ENCODE data around the gene DNM2. TPM values are rescaled to one million over a fixed set of nuclear protein-coding genes. Genes with fewer than 3 reads are reported as not detected.

Gene DNM2
- total RNA-seq, 4 donors from 2014 or later: 135 to 322 (median 173) TPM

GRCh38 chr19:10718205-10719196 is 622 bp downstream of the DNM2 start:
- H3K27me3 ChIP-seq: no peaks in the 10 kb centered on the region
- WGBS: under 1% methylated on average over 17 of the region's 70 CpGs
- H3K27ac ChIP-seq: peak overlapping the region; percentile 93
- peak overlapping the region; percentile 92 for H3K4me3 ChIP-seq
- TF ChIP-seq CTCF (IDR thresholded peaks at IDR 0.05) (no peak), POLR2AphosphoS5 (IDR thresholded peaks at IDR 0.05) (no peak), EP300 (IDR thresholded peaks at IDR 0.05) (no peak), POLR2A (IDR thresholded peaks at IDR 0.05) (no peak)
- DNase-seq (ENCODE audit: low spot score in 2 of 2): peak; percentile 75 to 82
- H3K36me3 ChIP-seq: peaks cover under 1% of the 10 kb centered on the region
- no peaks in the 10 kb centered on the region for H3K9me3 ChIP-seq
- peaks cover 40% of the 10 kb centered on the region for H3K4me1 ChIP-seq

DNA sequence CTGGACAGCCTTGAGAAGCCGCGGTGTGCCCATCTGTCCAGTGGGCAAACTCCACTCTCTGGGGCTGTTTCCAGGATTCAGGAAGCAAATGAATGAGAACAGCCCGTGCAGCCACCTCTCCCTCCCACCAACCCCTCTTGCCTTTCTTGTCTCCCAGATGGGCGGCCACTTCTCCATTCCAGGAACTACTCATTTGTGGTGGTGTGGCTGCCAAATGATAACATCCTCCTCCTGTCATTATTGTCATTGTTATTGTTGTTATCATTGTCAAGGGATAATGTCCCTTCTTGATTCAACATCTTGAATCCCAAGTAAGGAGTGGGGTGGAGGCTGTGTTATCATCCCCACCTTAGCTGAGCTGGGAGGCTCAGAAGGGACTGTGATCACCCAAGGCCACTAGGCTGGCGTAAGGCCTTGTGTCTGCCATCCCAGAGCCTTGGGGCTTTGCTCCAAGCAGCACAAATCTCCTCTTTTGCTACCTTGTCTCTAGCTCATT is 1.6 kb downstream of the DNM2 start:
- WGBS: 35% methylated on average over 5 of the region's 5 CpGs
- Histone ChIP-seq H3K27ac (no peak overlapping the region), H3K27me3 (no peaks in the 10 kb centered on the region)

DNA sequence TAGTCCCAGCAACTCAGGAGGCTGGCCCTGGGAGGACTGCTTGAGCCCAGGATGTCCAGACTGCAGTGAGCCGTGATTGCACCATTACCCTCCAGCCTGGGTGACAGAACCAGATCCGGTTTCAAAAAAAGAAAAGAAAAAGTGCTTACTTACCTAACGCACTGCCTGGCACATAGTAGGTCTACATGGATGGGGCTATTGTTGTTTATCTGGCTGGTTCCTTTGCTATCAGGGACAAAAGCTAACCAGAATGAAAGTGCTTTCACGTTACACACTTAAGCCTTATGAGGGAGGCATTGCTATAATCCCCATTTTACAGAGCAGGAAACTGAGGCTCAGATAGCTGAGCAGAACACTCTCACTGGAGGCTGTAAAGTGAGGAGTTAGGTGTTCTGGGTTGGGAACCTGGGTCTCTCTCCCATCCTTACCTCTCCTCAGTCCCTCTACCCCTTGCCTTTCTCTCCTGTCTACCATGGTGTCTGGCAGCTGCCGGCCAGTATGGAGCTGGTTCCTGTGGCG is 2.8 kb downstream of the DNM2 start:
- Histone ChIP-seq H3K36me3 (no peaks in the 10 kb centered on the region), H3K27me3 (no peaks in the 10 kb centered on the region), H3K4me1 (peaks cover 55% of the 10 kb centered on the region), H3K9me3 (no peaks in the 10 kb centered on the region), H3K4me3 (no peak overlapping the region), H3K27ac (no peak overlapping the region)
- 84% methylated on average over 6 of the region's 6 CpGs for WGBS
- no peak for DNase-seq (ENCODE audit: low spot score in 2 of 2)
- TF ChIP-seq CTCF (IDR thresholded peaks at IDR 0.05): no peak
- no peak for TF ChIP-seq POLR2A (IDR thresholded peaks at IDR 0.05)
- TF ChIP-seq POLR2AphosphoS5 (IDR thresholded peaks at IDR 0.05): no peak
- TF ChIP-seq EP300 (IDR thresholded peaks at IDR 0.05): no peak

More for the DNA sequence above, 1.6 kb downstream of the DNM2 start:
- Histone ChIP-seq H3K4me3 (peak overlapping the region; percentile 92), H3K4me1 (peaks cover 43% of the 10 kb centered on the region), H3K36me3 (no peaks in the 10 kb centered on the region), H3K9me3 (no peaks in the 10 kb centered on the region)
- TF ChIP-seq POLR2AphosphoS5 (IDR thresholded peaks at IDR 0.05) (no peak), CTCF (IDR thresholded peaks at IDR 0.05) (no peak), POLR2A (IDR thresholded peaks at IDR 0.05) (no peak), EP300 (IDR thresholded peaks at IDR 0.05) (no peak)
- no peak for DNase-seq (ENCODE audit: low spot score in 2 of 2)

GRCh38 chr19:10723591-10723990 is 5.7 kb downstream of the DNM2 start:
- no peaks in the 10 kb centered on the region for H3K36me3 ChIP-seq
- H3K4me1 ChIP-seq: peaks cover 55% of the 10 kb centered on the region
- H3K27ac ChIP-seq: no peak overlapping the region
- no peak for DNase-seq (ENCODE audit: low spot score in 2 of 2)
- H3K9me3 ChIP-seq: no peaks in the 10 kb centered on the region
- no peak for TF ChIP-seq CTCF (IDR thresholded peaks at IDR 0.05)
- TF ChIP-seq POLR2A (IDR thresholded peaks at IDR 0.05): no peak
- TF ChIP-seq EP300 (IDR thresholded peaks at IDR 0.05): no peak
- no peak for TF ChIP-seq POLR2AphosphoS5 (IDR thresholded peaks at IDR 0.05)
- no peak overlapping the region for H3K4me3 ChIP-seq
- 84% methylated on average over 3 of the region's 3 CpGs for WGBS
- no peaks in the 10 kb centered on the region for H3K27me3 ChIP-seq

GRCh38 chr19:10724573-10725071 is 6.7 kb downstream of the DNM2 start:
- Histone ChIP-seq H3K4me3 (no peak overlapping the region), H3K9me3 (no peaks in the 10 kb centered on the region), H3K36me3 (no peaks in the 10 kb centered on the region), H3K4me1 (peaks cover 44% of the 10 kb centered on the region), H3K27ac (no peak overlapping the region), H3K27me3 (no peaks in the 10 kb centered on the region)
- no peak for TF ChIP-seq CTCF (IDR thresholded peaks at IDR 0.05)
- TF ChIP-seq POLR2A (IDR thresholded peaks at IDR 0.05): no peak
- TF ChIP-seq POLR2AphosphoS5 (IDR thresholded peaks at IDR 0.05): no peak
- TF ChIP-seq EP300 (IDR thresholded peaks at IDR 0.05): no peak
- DNase-seq (ENCODE audit: low spot score in 2 of 2): no peak
- WGBS: 65% methylated on average over 9 of the region's 12 CpGs

All from suprapubic skin (tissue), 4 donors.